ENCODE results near the gene ARID5B.

DNA sequence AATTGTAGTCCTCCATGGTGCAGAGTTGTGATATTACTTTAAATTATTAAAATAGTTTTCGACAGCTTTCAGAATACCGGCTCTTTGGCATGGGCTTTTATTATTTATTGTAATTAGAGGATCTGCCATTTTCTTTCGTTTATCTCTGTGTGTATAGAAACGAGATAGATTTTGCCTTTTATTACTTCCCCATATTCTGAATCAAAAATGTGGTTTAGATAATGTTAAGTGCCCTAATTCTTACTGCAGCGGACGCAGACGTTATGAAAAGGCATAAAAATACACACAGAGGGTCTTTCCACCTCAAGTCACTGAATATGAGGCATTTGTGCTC, 1.9 kb upstream of the ARID5B start:
- TF ChIP-seq ZNF274 (IDR thresholded peaks at IDR 0.05; ENCODE audit: low read depth, low read length) (no peak), SUZ12 (IDR thresholded peaks at IDR 0.05; ENCODE audit: extremely low read depth, insufficient read depth, insufficient read length) (no peak)

Measured in NT2/D1 (cell line).